Measurements from ENCODE around the gene FOXC1. TPM values are rescaled to one million over a fixed set of nuclear protein-coding genes. Genes with fewer than 3 reads are reported as not detected.

FOXC1 gene
- polyA plus RNA-seq, 1 donor from 2014 or later: 0.09 TPM

- Histone ChIP-seq H3K4me2 (ENCODE audit: low read length) (no peak overlapping the region), H3K27ac (ENCODE audit: low read length) (no peak overlapping the region), H3K9me2 (ENCODE audit: insufficient read depth, low read length) (no peaks in the 10 kb centered on the region), H3K4me3 (ENCODE audit: low read length) (no peak overlapping the region), H3F3A (ENCODE audit: insufficient read depth, low read length, poor library complexity, severe bottlenecking) (no peaks in the 10 kb centered on the region), H3K9me3 (ENCODE audit: low read length) (no peaks in the 10 kb centered on the region), H4K20me1 (ENCODE audit: insufficient read depth) (no peaks in the 10 kb centered on the region), H3K9ac (ENCODE audit: low read length) (no peak overlapping the region), H3K27me3 (ENCODE audit: insufficient read depth, low read depth, low read length) (peaks cover 100% of the 10 kb centered on the region), H3K79me2 (replicated peaks; ENCODE audit: insufficient read depth, low read length) (no peaks in the 10 kb centered on the region), H3K36me3 (ENCODE audit: insufficient read depth, low read length) (no peaks in the 10 kb centered on the region), H2AFZ (ENCODE audit: low read depth, low read length) (no peak overlapping the region)
- TF ChIP-seq CTCF (IDR thresholded peaks at IDR 0.05; ENCODE audit: poor library complexity, severe bottlenecking) (no peak), TAF1 (IDR thresholded peaks at IDR 0.05; ENCODE audit: low read depth) (no peak), POLR2AphosphoS5 (IDR thresholded peaks at IDR 0.05) (no peak), EP300 (conservative IDR thresholded peaks at IDR 0.05; ENCODE audit: poor library complexity, severe bottlenecking) (no peak), RAD21 (conservative IDR thresholded peaks at IDR 0.05) (no peak), MXI1 (conservative IDR thresholded peaks at IDR 0.05; ENCODE audit: poor library complexity, severe bottlenecking) (no peak), SMC3 (conservative IDR thresholded peaks at IDR 0.05; ENCODE audit: poor library complexity) (no peak), EZH2 (IDR thresholded peaks at IDR 0.05; ENCODE audit: borderline replicate concordance, insufficient read depth, low read length, poor library complexity, severe bottlenecking) (no peak), REST (IDR thresholded peaks at IDR 0.05; ENCODE audit: borderline replicate concordance) (no peak)
These were observed 7.2 kb downstream of the FOXC1 start for GRCh38 chr6:1616701-1617463.

DNA sequence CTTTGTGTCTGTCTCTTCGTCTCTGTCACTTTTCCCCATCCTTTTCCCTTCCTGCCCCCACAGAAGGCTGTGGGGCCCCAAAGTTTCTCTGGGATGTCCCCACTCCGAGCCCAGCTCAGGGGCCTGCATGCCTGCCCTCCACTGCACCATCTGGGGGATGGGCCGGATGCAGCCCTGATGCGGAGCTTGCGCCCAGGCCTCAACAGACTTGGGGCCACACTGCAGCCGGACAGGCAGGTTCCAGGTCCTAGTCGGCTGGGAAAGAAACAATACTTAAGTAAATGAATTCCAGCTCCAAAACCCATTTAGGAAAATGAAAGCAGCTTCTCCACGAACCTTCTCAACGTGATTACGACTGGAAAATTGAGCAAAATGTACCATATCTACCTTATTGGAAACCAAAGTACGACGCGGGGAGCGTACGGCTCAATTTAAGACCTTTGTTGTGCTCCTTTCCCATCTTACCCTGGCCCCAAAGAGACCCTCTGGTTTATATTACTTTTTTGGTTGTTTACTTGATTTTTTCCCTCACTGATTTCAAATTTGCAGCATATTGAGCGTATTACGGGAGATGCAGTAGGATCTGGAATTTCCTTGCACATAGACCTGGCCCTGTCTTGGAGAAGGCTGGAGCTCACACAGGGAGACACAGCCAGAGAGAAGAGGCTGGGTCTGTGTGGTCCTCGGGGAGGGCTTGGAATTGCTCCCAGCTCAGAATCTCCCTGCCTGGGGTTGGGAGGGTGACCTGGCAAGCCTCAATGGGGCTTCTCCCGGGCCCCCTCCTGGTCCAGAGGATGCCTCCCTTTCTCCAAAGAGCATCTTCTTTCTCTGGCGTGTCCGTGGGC is 8.0 kb downstream of the FOXC1 start:
- Histone ChIP-seq H3K4me3 (ENCODE audit: low read length) (no peak overlapping the region), H3K4me2 (ENCODE audit: low read length) (no peak overlapping the region), H3K79me2 (replicated peaks; ENCODE audit: insufficient read depth, low read length) (no peaks in the 10 kb centered on the region), H3K27ac (ENCODE audit: low read length) (no peak overlapping the region), H3K9ac (ENCODE audit: low read length) (no peak overlapping the region), H3K9me3 (ENCODE audit: low read length) (no peaks in the 10 kb centered on the region), H2AFZ (ENCODE audit: low read depth, low read length) (no peak overlapping the region), H3K27me3 (ENCODE audit: insufficient read depth, low read depth, low read length) (peaks cover 100% of the 10 kb centered on the region), H3K9me2 (ENCODE audit: insufficient read depth, low read length) (no peaks in the 10 kb centered on the region), H3F3A (ENCODE audit: insufficient read depth, low read length, poor library complexity, severe bottlenecking) (no peaks in the 10 kb centered on the region), H3K36me3 (ENCODE audit: insufficient read depth, low read length) (no peaks in the 10 kb centered on the region), H4K20me1 (ENCODE audit: insufficient read depth) (no peaks in the 10 kb centered on the region)
- no peak for TF ChIP-seq TAF1 (IDR thresholded peaks at IDR 0.05; ENCODE audit: low read depth)
- no peak for TF ChIP-seq EP300 (conservative IDR thresholded peaks at IDR 0.05; ENCODE audit: poor library complexity, severe bottlenecking)
- TF ChIP-seq POLR2AphosphoS5 (IDR thresholded peaks at IDR 0.05): no peak
- TF ChIP-seq REST (IDR thresholded peaks at IDR 0.05; ENCODE audit: borderline replicate concordance): no peak
- TF ChIP-seq SMC3 (conservative IDR thresholded peaks at IDR 0.05; ENCODE audit: poor library complexity): no peak
- TF ChIP-seq RAD21 (conservative IDR thresholded peaks at IDR 0.05): no peak
- TF ChIP-seq CTCF (IDR thresholded peaks at IDR 0.05; ENCODE audit: poor library complexity, severe bottlenecking): no peak
- no peak for TF ChIP-seq MXI1 (conservative IDR thresholded peaks at IDR 0.05; ENCODE audit: poor library complexity, severe bottlenecking)
- no peak for TF ChIP-seq EZH2 (IDR thresholded peaks at IDR 0.05; ENCODE audit: borderline replicate concordance, insufficient read depth, low read length, poor library complexity, severe bottlenecking)

All from neural cell (in vitro differentiated cells).